GM06990 (cell line): ENCODE data around the gene TMPRSS5.

Experiments
- DNase-seq: peaks from one replicate; pipeline ENCODE4 v3.0.0-alpha.2; 2011; ENCODE audit not compliant: insufficient read length; ENCODE audit errors: extremely low read depth
- H3K27me3 ChIP-seq: replicated peaks from 2 replicates; pipeline ENCODE4 v1.6.0; 2011; ENCODE audit warnings: low read length; ENCODE audit not compliant: control insufficient read depth, insufficient read depth
- H3K36me3 ChIP-seq: 2 replicates; pipeline ENCODE4 v1.5.1; 2011; ENCODE audit warnings: low read length; ENCODE audit not compliant: control insufficient read depth, insufficient read depth
- H3K4me3 ChIP-seq: replicated peaks from 2 replicates; pipeline ENCODE4 v1.5.1; 2011; ENCODE audit warnings: low read depth, mild to moderate bottlenecking, control low read depth, low read length
- CTCF ChIP-seq: IDR thresholded peaks from 2 replicates; pipeline ENCODE4 v1.5.1; 2011; ENCODE audit warnings: low read length, control low read depth, mild to moderate bottlenecking, inconsistent platforms; ENCODE audit not compliant: insufficient read depth, poor library complexity, severe bottlenecking

Gene TMPRSS5

DNA sequence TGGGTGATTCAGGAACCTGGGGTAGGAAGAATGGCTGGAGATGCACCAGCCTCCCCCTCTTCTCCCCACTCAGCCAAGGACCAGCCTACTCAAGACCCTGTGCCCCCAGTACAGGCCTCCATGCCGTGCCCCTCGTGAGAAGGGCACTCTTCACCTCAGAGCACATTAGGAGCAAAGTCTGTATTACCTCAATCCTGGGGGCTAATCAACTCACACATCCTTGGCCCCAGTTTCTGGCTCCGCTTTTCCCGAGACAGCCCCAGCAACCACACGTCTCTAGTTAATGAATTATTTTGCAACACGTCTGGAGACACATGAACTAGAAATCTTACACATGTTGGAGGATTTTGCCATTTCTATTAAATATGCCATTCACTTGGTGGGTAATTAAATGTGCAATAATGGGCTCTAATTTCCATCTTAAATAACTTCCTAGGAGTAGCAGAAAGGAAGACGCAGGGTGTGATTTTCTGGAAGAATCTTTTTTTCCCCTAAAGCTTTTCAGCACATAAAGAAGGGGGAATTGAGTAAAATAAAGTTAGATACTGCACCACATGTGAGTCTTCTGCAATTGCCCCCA is 63.0 kb downstream of the TMPRSS5 start:
- no peaks in the 10 kb centered on the region; the same call in none of the 2 replicates for H3K27me3 ChIP-seq
- TF ChIP-seq CTCF = no peak
- DNase-seq = no peak

GRCh38 chr11:113642090-113642489 is 64.0 kb downstream of the TMPRSS5 start:
- no peak for TF ChIP-seq CTCF
- no peak overlapping the region for H3K4me3 ChIP-seq
- DNase-seq = no peak
- H3K36me3 ChIP-seq = no peaks in the 10 kb centered on the region
- no peaks in the 10 kb centered on the region; the same call in none of the 2 replicates for H3K27me3 ChIP-seq

More for the DNA sequence above, 63.0 kb downstream of the TMPRSS5 start:
- Histone ChIP-seq H3K36me3 (no peaks in the 10 kb centered on the region), H3K4me3 (no peak overlapping the region)

- Histone ChIP-seq H3K4me3 (no peak overlapping the region), H3K27me3 (no peaks in the 10 kb centered on the region; the same call in 1 of the 2 replicates), H3K36me3 (no peaks in the 10 kb centered on the region)
- no peak for DNase-seq
- no peak for TF ChIP-seq CTCF
Measured at GRCh38 chr11:113638376-113638775, 67.7 kb downstream of the TMPRSS5 start.

GRCh38 chr11:113637636-113638035 is 68.5 kb downstream of the TMPRSS5 start:
- DNase-seq = no peak
- no peak for TF ChIP-seq CTCF
- H3K4me3 ChIP-seq = no peak overlapping the region

More at GRCh38 chr11:113637636-113638035, 68.5 kb downstream of the TMPRSS5 start:
- Histone ChIP-seq H3K36me3 (no peaks in the 10 kb centered on the region), H3K27me3 (no peaks in the 10 kb centered on the region; the same call in 1 of the 2 replicates)
